GM12878 (cell line): Measurements from ENCODE around the gene CHST15. TPM values are rescaled to one million over a fixed set of nuclear protein-coding genes. Genes with fewer than 3 reads are reported as not detected.
A peak's percentile ranks its signal among the peaks of the same experiment; 100 is the strongest.

Experiments
- ATAC-seq: fragments of 200-7000 bp; cut with Tn5 transposase; 3 replicates; pipeline ENCODE4 v1.9.1; 2020; ENCODE audit warnings: mild to moderate bottlenecking, moderate library complexity
- BruUV-seq: library from RNA; stranded (reverse); fragments of 400-500 nt; replicated peaks from 2 replicates; lab custom pipeline; 2021; lab: Mats Ljungman, UMichigan
- CTCF ChIA-PET: fragments of 300-600 bp; sonication (Branson Sonifier 250); formaldehyde crosslinking; extraction: SDS; loops from one replicate; lab custom pipeline; 2021; ENCODE audit warnings: inconsistent platforms; lab: Yijun Ruan, JAX
- POLR2A ChIA-PET: fragments of 350-600 bp; formaldehyde crosslinking; extraction: SDS; loops from one replicate; lab custom pipeline; 2021; ENCODE audit warnings: inconsistent platforms; lab: Charles Lee
- RAD21 ChIA-PET: fragments of 300-600 bp; sonication (Branson Sonifier 250); formaldehyde crosslinking; loops from one replicate; lab custom pipeline; 2023; ENCODE audit warnings: antibody characterized with exemption; ENCODE audit not compliant: unreplicated experiment; lab: Charles Lee
- SMC1A ChIA-PET: fragments of 300-600 bp; sonication (Branson Sonifier 250); formaldehyde crosslinking; loops from one replicate; lab custom pipeline; 2023; ENCODE audit not compliant: unreplicated experiment, uncharacterized antibody; lab: Charles Lee
- DNase-seq: peaks from one replicate; pipeline ENCODE4 v3.0.0-alpha.2; 2011; ENCODE audit warnings: low read depth, low spot score
- FAIRE-seq: peaks from 3 replicates; lab custom pipeline; 2011; peaks lifted over from hg19 to GRCh38; lab: Jason Lieb, UNC
- H2AFZ ChIP-seq: 2 replicates; pipeline ENCODE4 v1.6.0; 2011; ENCODE audit warnings: low read depth, low read length, control low read depth; ENCODE audit not compliant: control insufficient read depth
- H3K27ac ChIP-seq: 2 replicates; pipeline ENCODE4 v1.5.1; 2011; ENCODE audit warnings: control low read depth; ENCODE audit not compliant: control insufficient read depth, insufficient read depth
- H3K27me3 ChIP-seq, 2 experiments: replicated peaks in 1 of 2; 2 replicates each; pipeline versions ENCODE4 v1.6.0 to v1.6.1; 2011; ENCODE audit warnings: low read length in 1 of 2; ENCODE audit not compliant: control insufficient read depth in 2 of 2, insufficient read depth in 2 of 2
- H3K36me3 ChIP-seq, 2 experiments: 2 replicates each; pipeline ENCODE4 v1.5.1; 2011; ENCODE audit warnings: low read length in 1 of 2; ENCODE audit not compliant: control insufficient read depth in 2 of 2, insufficient read depth in 2 of 2
- H3K4me1 ChIP-seq: 2 replicates; pipeline ENCODE4 v1.6.1; 2011; ENCODE audit warnings: mild to moderate bottlenecking, low read length, moderate library complexity, mixed read lengths; ENCODE audit not compliant: control insufficient read depth, insufficient read depth
- H3K4me2 ChIP-seq: 2 replicates; pipeline ENCODE4 v1.6.0; 2011; ENCODE audit warnings: control low read depth; ENCODE audit not compliant: control insufficient read depth, insufficient read depth
- H3K4me3 ChIP-seq: fragments of 200-600 bp; sonication (generic); 2 replicates; pipeline ENCODE4 v1.5.1; 2016
- H3K79me2 ChIP-seq: 2 replicates; pipeline ENCODE4 v1.6.0; 2011; ENCODE audit warnings: low read length; ENCODE audit not compliant: control insufficient read depth, insufficient read depth
- H3K9ac ChIP-seq: 2 replicates; pipeline ENCODE4 v1.8.0; 2011; ENCODE audit warnings: low read length, control low read depth, mixed read lengths; ENCODE audit not compliant: control insufficient read depth, insufficient read depth
- H3K9me3 ChIP-seq: replicated peaks from 3 replicates; pipeline ENCODE4 v1.5.1; 2011; ENCODE audit warnings: mild to moderate bottlenecking, low read length; ENCODE audit not compliant: control insufficient read depth, insufficient read depth
- H4K20me1 ChIP-seq: 2 replicates; pipeline ENCODE4 v1.6.0; 2011; ENCODE audit not compliant: control insufficient read depth, insufficient read depth
- CBX3 ChIP-seq: fragments of 200-600 bp; sonication (generic); IDR thresholded peaks from 2 replicates; pipeline ENCODE4 v1.6.1; 2016; ENCODE audit warnings: low read depth, borderline replicate concordance
- CREM ChIP-seq: IDR thresholded peaks from 2 replicates; pipeline ENCODE4 v1.6.1; 2014; ENCODE audit warnings: antibody characterized with exemption, low read depth
- EZH2 ChIP-seq: IDR thresholded peaks from 2 replicates; pipeline ENCODE4 v1.6.1; 2012; ENCODE audit warnings: low read depth, mild to moderate bottlenecking, control low read depth, inconsistent platforms, low read length, borderline replicate concordance; ENCODE audit not compliant: control insufficient read depth
- HDGF ChIP-seq: fragments of 450-650 bp; IDR thresholded peaks from 2 replicates; pipeline ENCODE4 v1.6.1; 2016; ENCODE audit warnings: antibody characterized with exemption
- HSF1 ChIP-seq: fragments of 150-350 bp; IDR thresholded peaks from 2 replicates; pipeline ENCODE4 v1.6.1; 2014; ENCODE audit warnings: mild to moderate bottlenecking, low read depth, low read length
- IKZF1 ChIP-seq: fragments of 450-650 bp; conservative IDR thresholded peaks from 2 replicates; pipeline ENCODE4 v1.6.1; 2017; ENCODE audit warnings: antibody characterized with exemption, mild to moderate bottlenecking
- JUNB ChIP-seq: IDR thresholded peaks from 2 replicates; pipeline ENCODE4 v1.6.1; 2016; ENCODE audit warnings: antibody characterized with exemption, mild to moderate bottlenecking
- MYB ChIP-seq: fragments of 150-350 bp; IDR thresholded peaks from 2 replicates; pipeline ENCODE4 v1.6.1; 2014; ENCODE audit warnings: mild to moderate bottlenecking, low read depth, low read length, borderline replicate concordance
- NBN ChIP-seq: fragments of 450-650 bp; IDR thresholded peaks from 2 replicates; pipeline ENCODE4 v1.6.1; 2016
- PML ChIP-seq: IDR thresholded peaks from 2 replicates; pipeline ENCODE4 v1.6.1; 2012; ENCODE audit warnings: low read length, inconsistent platforms
- SIN3A ChIP-seq: IDR thresholded peaks from 2 replicates; pipeline ENCODE4 v1.6.1; 2012; ENCODE audit warnings: low read depth, low read length, improper control_type of control experiment
- SIX5 ChIP-seq: IDR thresholded peaks from 2 replicates; pipeline ENCODE4 v1.6.1; 2011; ENCODE audit warnings: mild to moderate bottlenecking, low read depth, low read length, moderate library complexity; ENCODE audit not compliant: severe bottlenecking
- SPI1 ChIP-seq: IDR thresholded peaks from 2 replicates; pipeline ENCODE4 v1.6.1; 2011; ENCODE audit warnings: low read depth, mild to moderate bottlenecking, low read length, moderate library complexity, borderline replicate concordance; ENCODE audit not compliant: insufficient read depth
- STAT1 ChIP-seq: fragments of 450-650 bp; conservative IDR thresholded peaks from 2 replicates; pipeline ENCODE4 v1.6.1; 2014; ENCODE audit warnings: antibody characterized with exemption, mild to moderate bottlenecking
- YBX1 ChIP-seq: fragments of 450-650 bp; IDR thresholded peaks from 2 replicates; pipeline ENCODE4 v1.6.1; 2016; ENCODE audit warnings: antibody characterized with exemption
- ZNF24 ChIP-seq: fragments of 450-650 bp; IDR thresholded peaks from 2 replicates; pipeline ENCODE4 v1.6.1; 2017; ENCODE audit warnings: antibody characterized with exemption, mild to moderate bottlenecking
- WGBS: methylation state at CpG from one replicate; pipeline ENCODE4 v1.1.6; 2016; ENCODE audit warnings: low lambda C conversion rate; ENCODE audit not compliant: insufficient replicate concordance, insufficient coverage; ENCODE audit errors: missing lambda C conversion rate; 5-methylcytosine and 5-hydroxymethylcytosine counted together
- in situ Hi-C: fragments of 300-500 bp; cut with MboI; formaldehyde crosslinking; loops from 9 replicates; pipeline ENCODE4 v1.14.3; 2018; ENCODE audit warnings: mixed read lengths
- intact Hi-C: fragments of 100-400 bp; cut with micrococcal nuclease; formaldehyde crosslinking; loops from one replicate; pipeline ENCODE4 v1.14.2; 2022; ENCODE audit not compliant: unreplicated experiment
- polyA plus RNA-seq, 11 experiments: library from polyadenylated mRNA; depleted of rRNA in 4 of 11; unstranded in 6 of 11; stranded (reverse) in 5 of 11; fragments of >200 nt; fragmentation: Nextera tagmentation in 4 of 11; fragmentation: Illumina TruSeq in 1 of 11; extraction: Ambion mirVana in 4 of 11; extraction: Trizol in 1 of 11; gene quantifications; 1 replicate in 1 of 11; 2 replicates in 10 of 11; pipeline versions ENCODE4 v1.2.1 to v1.2.3, GENCODE V29; 2011 to 2016; ENCODE audit warnings: inconsistent platforms in 2 of 11, missing spikeins in 2 of 11, low read depth in 1 of 11
- total RNA-seq, 4 experiments: library from RNA; depleted of rRNA in 3 of 4; stranded (reverse); fragments of >200 nt in 3 of 4; fragmentation: Illumina TruSeq in 1 of 4; extraction: Trizol in 1 of 4; gene quantifications; 2 replicates each; pipeline versions ENCODE4 v1.2.1 to v1.2.3, GENCODE V29; 2013 to 2021

Gene CHST15
- total and polyA plus RNA-seq, 10 of the 15 experiments (the other 5 are each of a cell fraction or from before 2014, with no cell fraction given), result 0.02 to 0.53 (median 0.05) TPM; not detected in 1

GRCh38 chr10:124075231-124075955 is 18.0 kb downstream of the CHST15 start (continued):
- no peak for TF ChIP-seq HSF1
- no peak for TF ChIP-seq SIX5
- TF ChIP-seq MYB, result no peak
- TF ChIP-seq STAT1, result no peak
- no peak for TF ChIP-seq EZH2
- no peak for TF ChIP-seq SIN3A
- TF ChIP-seq JUNB, result no peak

- ATAC-seq (no peak), FAIRE-seq (no peak), DNase-seq (no peak)
- Histone ChIP-seq H3K4me3 (0 out of 2 replicates have a peak overlapping the region, but pooled peaks have one; percentile 34), H3K4me2 (no peak overlapping the region), H3K79me2 (no peaks in the 10 kb centered on the region), H2AFZ (no peak overlapping the region), H3K27me3 (peaks cover 2 to 4% of the 10 kb centered on the region in 2 experiments; a peak in 3 of 4 replicates), H3K9ac (no peak overlapping the region), H3K27ac (no peak overlapping the region), H3K9me3 (no peaks in the 10 kb centered on the region), H3K4me1 (peaks cover 5% of the 10 kb centered on the region; the same call in 1 of the 2 replicates), H4K20me1 (no peaks in the 10 kb centered on the region), H3K36me3 (no peaks in the 10 kb centered on the region)
- ChIA-PET POLR2A (no interaction called here), SMC1A (interaction anchor here (1.2 kb wide), 1 partner anchor 11 kb away, joined by 5 read pairs; no protein-coding TSS in a partner anchor), CTCF (interaction anchor here (1.2 kb wide), 1 partner anchor 80 kb away, joined by 4 read pairs; no protein-coding TSS in a partner anchor), RAD21 (no interaction called here)
- in situ Hi-C loops (no loop called here), intact Hi-C loops (no loop called here)
- TF ChIP-seq ZNF24 (peak; percentile 60), CBX3 (no peak), SPI1 (peak; percentile 65; the same call in 1 of the 2 replicates), HSF1 (no peak), CREM (no peak), IKZF1 (no peak), HDGF (no peak), NBN (0 out of 2 replicates have a peak, but pooled peaks have one; percentile 14), PML (no peak), YBX1 (no peak)
- BruUV-seq, result no TSS peak
- 48% methylated on average over 12 of the region's 12 CpGs for WGBS
Observed at GRCh38 chr10:124074501-124075109, 18.8 kb downstream of the CHST15 start.
